GM18508 (cell line): ENCODE results near the gene CIROP.

ENCODE experiments used
- ATAC-seq: cut with Tn5 transposase; IDR thresholded peaks from one replicate; pipeline ENCODE4 v1.9.1; 2021; ENCODE audit warnings: moderate number of reproducible peaks; ENCODE audit not compliant: insufficient read depth, unreplicated experiment

Gene CIROP

DNA sequence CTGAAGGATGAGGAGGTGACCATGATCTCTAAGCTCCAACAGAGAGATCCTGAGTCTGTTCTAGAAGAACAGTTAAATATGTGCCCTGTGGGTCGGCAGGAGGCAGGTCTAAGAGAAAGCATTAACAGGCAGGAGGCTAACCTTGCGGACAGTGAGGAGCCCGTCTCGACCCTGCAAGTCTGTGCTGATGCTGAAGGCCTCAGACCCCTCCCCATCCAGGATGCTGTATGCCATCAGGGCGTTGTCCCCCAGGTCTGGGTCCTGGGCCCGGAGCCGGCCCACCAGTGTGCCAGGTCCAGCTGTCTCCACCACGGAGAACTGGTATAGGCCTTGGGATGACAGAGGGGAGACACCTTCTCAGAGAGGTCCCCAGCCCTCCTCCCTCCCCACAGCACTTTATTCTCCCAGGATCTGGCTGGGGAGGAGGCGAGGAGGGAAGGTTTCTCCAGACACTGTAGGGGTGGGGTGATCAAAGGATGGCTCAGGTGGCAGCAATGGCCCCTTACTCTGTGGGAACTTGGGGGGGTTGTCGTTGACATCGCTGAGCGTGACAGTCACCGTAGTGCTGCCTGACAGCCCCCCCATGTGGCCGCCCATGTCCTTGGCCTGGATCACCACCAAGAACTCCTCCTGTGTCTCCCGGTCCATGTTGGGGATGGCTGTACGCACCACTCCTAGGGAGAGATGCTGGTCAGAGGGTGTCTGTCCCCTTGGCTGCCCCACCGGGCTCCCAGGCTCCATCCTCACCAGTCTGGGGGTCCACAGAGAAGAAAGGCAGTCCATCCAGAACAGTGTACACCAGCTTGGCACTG lies 50.6 kb downstream of the CIROP start:
- ATAC-seq = no peak

DNA sequence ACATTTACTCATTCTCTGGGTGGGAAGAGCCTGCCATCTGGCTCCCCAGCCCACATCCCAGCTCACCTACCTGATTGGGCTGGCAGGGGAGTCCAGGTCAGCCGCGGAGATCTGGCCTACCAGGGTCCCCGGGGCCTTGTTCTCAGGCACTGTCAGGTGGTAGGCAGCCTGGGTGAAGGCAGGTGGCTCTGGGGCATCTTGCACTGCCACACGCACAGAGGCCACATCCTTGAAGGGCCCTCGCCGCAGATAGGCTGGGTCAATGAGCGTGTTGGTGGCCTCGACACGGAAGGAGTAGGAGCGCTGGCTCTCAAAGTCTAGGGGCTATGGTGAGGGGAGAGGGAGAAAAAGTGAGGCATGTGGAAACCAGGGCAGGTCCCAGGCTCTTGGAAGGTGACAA lies 51.4 kb downstream of the CIROP start:
- ATAC-seq = no peak

DNA sequence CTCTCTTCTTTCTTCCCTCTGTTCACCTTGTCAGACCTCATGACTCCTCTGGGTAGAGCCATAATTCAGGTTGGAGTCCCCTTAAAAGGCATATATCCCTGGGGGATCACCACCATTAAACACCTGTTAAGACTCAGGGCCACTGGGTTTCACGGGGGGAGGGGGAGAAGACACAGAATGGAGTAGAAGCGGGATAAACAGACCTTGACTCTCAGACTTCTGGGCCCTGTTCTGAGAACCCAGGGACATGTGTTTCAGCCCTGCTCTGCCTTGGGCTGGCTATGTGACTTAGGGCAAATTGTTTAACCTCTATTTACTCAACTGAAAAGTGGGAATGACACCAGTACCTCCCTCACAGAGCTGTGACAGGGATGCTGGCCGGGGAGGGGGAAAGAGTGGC lies 52.1 kb downstream of the CIROP start:
- no peak for ATAC-seq

DNA sequence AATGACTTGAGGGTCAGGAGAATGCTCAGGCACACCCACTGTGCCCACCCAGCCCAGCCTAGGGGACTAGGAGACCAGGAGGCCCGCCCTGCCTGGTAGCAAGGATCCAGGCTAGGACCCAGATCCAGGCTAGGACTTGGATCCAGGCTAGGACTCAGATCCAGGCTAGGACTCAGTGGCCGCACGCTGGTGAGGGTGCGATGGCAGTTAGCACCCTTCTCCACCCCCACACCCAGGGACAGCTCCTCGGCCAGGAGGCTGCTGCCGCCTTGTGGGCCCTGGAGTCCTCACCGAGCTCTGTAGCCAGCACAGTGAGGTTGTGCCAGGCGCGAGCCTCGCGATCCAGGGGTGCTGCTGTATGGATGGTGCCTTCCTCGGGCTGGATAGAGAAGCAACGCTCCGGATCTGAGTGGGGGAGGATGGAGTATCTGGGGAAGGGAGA lies 52.6 kb downstream of the CIROP start:
- ATAC-seq = no peak

DNA sequence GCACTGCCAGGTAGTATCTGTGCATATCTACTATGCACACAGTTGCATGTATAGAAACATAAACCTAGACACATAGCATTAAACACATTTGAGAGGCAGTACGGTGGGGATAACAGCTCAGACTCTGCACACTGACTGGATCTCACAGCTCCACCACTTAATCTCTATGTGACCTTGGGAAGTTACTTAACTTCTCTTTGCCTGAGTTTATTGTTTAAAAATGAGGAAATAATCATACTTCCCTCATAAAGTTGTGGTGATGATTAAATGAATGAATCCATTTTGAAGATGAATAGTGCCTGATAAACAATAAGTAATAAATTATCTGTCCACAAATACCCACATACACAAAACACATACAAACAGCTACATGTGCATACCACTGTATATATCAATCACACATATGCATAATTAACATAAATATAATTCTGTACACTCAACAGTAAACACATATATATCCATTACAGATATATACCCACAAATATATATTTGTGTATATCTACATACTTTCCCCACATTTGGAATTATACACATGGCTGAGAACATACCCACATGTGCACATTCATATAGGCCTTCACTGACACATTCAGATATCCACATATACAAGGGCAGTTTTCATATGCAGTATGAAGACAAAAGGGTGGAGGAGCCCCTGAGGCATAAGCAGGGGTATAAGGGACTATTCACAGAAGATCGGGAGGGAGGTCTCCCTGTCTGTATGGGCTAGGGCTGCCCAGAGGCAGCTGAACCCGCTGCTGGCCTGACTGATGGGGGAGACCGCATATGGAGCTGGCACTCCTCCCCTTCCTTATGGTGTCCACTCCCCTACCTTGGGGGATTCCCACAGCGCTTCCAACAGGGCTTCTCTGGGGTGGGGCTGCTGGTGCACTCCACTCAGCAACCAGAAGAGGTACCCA lies 53.4 kb downstream of the CIROP start:
- no peak for ATAC-seq
